Liver (tissue), 9 donors: ENCODE measurements around the gene SPG21. TPM values are rescaled to one million over a fixed set of nuclear protein-coding genes. Genes with fewer than 3 reads are reported as not detected.

Experiments
- DNase-seq: peaks from one replicate; pipeline ENCODE4 v3.0.0-alpha.2; 2017; ENCODE audit warnings: low spot score
- H3K27ac ChIP-seq, 2 donors: one replicate each; pipeline ENCODE4 v1.7.0; 2013; ENCODE audit warnings: inconsistent platforms in 2 of 2, low read length in 2 of 2, control low read depth in 1 of 2, low read depth in 1 of 2, mild to moderate bottlenecking in 1 of 2
- H3K27me3 ChIP-seq, 4 donors: one replicate each; pipeline versions ENCODE4 v1.6.1 to v1.7.0; 2013; ENCODE audit warnings: low read length in 3 of 4, inconsistent platforms in 1 of 4, mild to moderate bottlenecking in 1 of 4, moderate library complexity in 1 of 4; ENCODE audit not compliant: control insufficient read depth in 4 of 4, insufficient read depth in 4 of 4
- H3K36me3 ChIP-seq, 4 donors: one replicate each; pipeline versions ENCODE4 v1.6.1 to v1.7.0; 2013; ENCODE audit warnings: low read length in 3 of 4, mild to moderate bottlenecking in 3 of 4, low read depth in 1 of 4, moderate library complexity in 1 of 4; ENCODE audit not compliant: control insufficient read depth in 4 of 4, insufficient read depth in 3 of 4
- H3K4me1 ChIP-seq, 4 donors: one replicate each; pipeline versions ENCODE4 v1.6.1 to v1.7.0; 2013; ENCODE audit warnings: low read length in 3 of 4, mild to moderate bottlenecking in 3 of 4, moderate library complexity in 1 of 4; ENCODE audit not compliant: control insufficient read depth in 4 of 4, insufficient read depth in 4 of 4
- H3K4me3 ChIP-seq, 3 donors: one replicate each; pipeline versions ENCODE4 v1.6.1 to v1.7.0; 2013; ENCODE audit warnings: low read length in 3 of 3, control low read depth in 1 of 3, low read depth in 1 of 3, mild to moderate bottlenecking in 1 of 3
- H3K9ac ChIP-seq, 2 donors: one replicate each; pipeline ENCODE4 v1.7.0; 2013; ENCODE audit warnings: low read length in 2 of 2, mild to moderate bottlenecking in 2 of 2, moderate library complexity in 2 of 2, control low read depth in 1 of 2, low read depth in 1 of 2
- H3K9me3 ChIP-seq, 4 donors: one replicate each; pipeline versions ENCODE4 v1.6.1 to v1.7.0; 2013; ENCODE audit warnings: low read length in 3 of 4; ENCODE audit not compliant: control insufficient read depth in 4 of 4
- ATF3 ChIP-seq: IDR thresholded peaks from 2 replicates; pipeline ENCODE4 v1.6.1; 2016; ENCODE audit warnings: antibody characterized with exemption
- CTCF ChIP-seq: fragments of 150-350 bp; IDR thresholded peaks from 2 replicates; pipeline ENCODE4 v1.5.1; 2017; ENCODE audit warnings: improper control_type of control experiment, low read depth, low read length; ENCODE audit not compliant: missing input control
- EGR1 ChIP-seq, 2 donors: IDR thresholded peaks; 2 replicates each; pipeline ENCODE4 v1.6.1; 2016 to 2018; ENCODE audit warnings: antibody characterized with exemption in 2 of 2, low read depth in 2 of 2
- FOXA1 ChIP-seq: IDR thresholded peaks from 2 replicates; pipeline ENCODE4 v1.6.1; 2016; ENCODE audit warnings: antibody characterized with exemption
- FOXA2 ChIP-seq: IDR thresholded peaks from 2 replicates; pipeline ENCODE4 v1.6.1; 2016; ENCODE audit warnings: antibody characterized with exemption
- GABPA ChIP-seq, 2 donors: IDR thresholded peaks in 1 of 2; conservative IDR thresholded peaks in 1 of 2; 2 replicates each; pipeline ENCODE4 v1.6.1; 2016; ENCODE audit warnings: antibody characterized with exemption in 2 of 2, mild to moderate bottlenecking in 1 of 2, moderate library complexity in 1 of 2
- HNF4A ChIP-seq, 2 donors: conservative IDR thresholded peaks; 2 replicates each; pipeline ENCODE4 v1.6.1; 2016; ENCODE audit warnings: antibody characterized with exemption in 2 of 2, mild to moderate bottlenecking in 2 of 2
- HNF4G ChIP-seq: IDR thresholded peaks from 2 replicates; pipeline ENCODE4 v1.6.1; 2016; ENCODE audit warnings: antibody characterized with exemption
- JUND ChIP-seq, 2 donors: IDR thresholded peaks; 2 replicates each; pipeline ENCODE4 v1.6.1; 2016; ENCODE audit warnings: antibody characterized with exemption in 2 of 2
- MAX ChIP-seq: IDR thresholded peaks from 2 replicates; pipeline ENCODE4 v1.6.1; 2016; ENCODE audit warnings: antibody characterized with exemption
- NR2F2 ChIP-seq: IDR thresholded peaks from 2 replicates; pipeline ENCODE4 v1.6.1; 2016; ENCODE audit warnings: antibody characterized with exemption
- RAD21 ChIP-seq, 2 donors: IDR thresholded peaks; 2 replicates each; pipeline ENCODE4 v1.6.1; 2016; ENCODE audit warnings: antibody characterized with exemption in 2 of 2, mild to moderate bottlenecking in 2 of 2
- REST ChIP-seq: IDR thresholded peaks from 2 replicates; pipeline ENCODE4 v1.6.1; 2016; ENCODE audit warnings: antibody characterized with exemption, mild to moderate bottlenecking
- RXRA ChIP-seq, 2 donors: IDR thresholded peaks; 2 replicates each; pipeline ENCODE4 v1.6.1; 2017 to 2018; ENCODE audit warnings: antibody characterized with exemption in 2 of 2, mild to moderate bottlenecking in 1 of 2
- SP1 ChIP-seq: IDR thresholded peaks from 2 replicates; pipeline ENCODE4 v1.6.1; 2018; ENCODE audit warnings: antibody characterized with exemption, mild to moderate bottlenecking
- TAF1 ChIP-seq: conservative IDR thresholded peaks from 2 replicates; pipeline ENCODE4 v1.6.1; 2016; ENCODE audit warnings: antibody characterized with exemption, mild to moderate bottlenecking
- YY1 ChIP-seq: IDR thresholded peaks from 2 replicates; pipeline ENCODE4 v1.6.1; 2016; ENCODE audit warnings: antibody characterized with exemption, mild to moderate bottlenecking
- ZBTB33 ChIP-seq: IDR thresholded peaks from 2 replicates; pipeline ENCODE4 v1.6.1; 2016; ENCODE audit warnings: antibody characterized with exemption
- WGBS: extraction: QIAGEN DNeasy Blood & Tissue Kit; methylation state at CpG from one replicate; pipeline ENCODE4 v1.1.7; 2013; 5-methylcytosine and 5-hydroxymethylcytosine counted together
- polyA plus RNA-seq, 2 donors: library from polyadenylated mRNA; stranded (reverse) in 1 of 2; unstranded in 1 of 2; fragments of 200-250 nt in 1 of 2; fragments of >200 nt in 1 of 2; fragmentation: Nextera tagmentation in 1 of 2; extraction: Ambion mirVana in 1 of 2; gene quantifications; one replicate each; pipeline versions ENCODE4 v1.2.1 to v1.2.3, GENCODE V29; 2013 to 2015
- total RNA-seq, 2 donors: library from RNA; depleted of rRNA; stranded (reverse); fragments of >200 nt; gene quantifications; one replicate each; pipeline ENCODE4 v1.2.3, GENCODE V29; 2014
- donor health status: healthy.
- donor health status: healthy.
- donor health status: healthy.
- donor health status: healthy.
- donor health status: healthy.

SPG21 gene
- total and polyA plus RNA-seq, 4 donors, result 27.4 to 50.7 (median 41.2) TPM

- 95% methylated on average over 3 of the region's 3 CpGs for WGBS
Observed at GRCh38 chr15:65038428-65038827, 48.7 kb upstream of the SPG21 start.

More at GRCh38 chr15:65038428-65038827, 48.7 kb upstream of the SPG21 start:
- Histone ChIP-seq H3K4me1 (peaks cover 0 to 7% (median 5%) of the 10 kb centered on the region in 4 donors), H3K36me3 (no peaks in the 10 kb centered on the region), H3K9me3 (no peaks in the 10 kb centered on the region), H3K9ac (no peak overlapping the region), H3K4me3 (no peak overlapping the region), H3K27ac (no peak overlapping the region), H3K27me3 (no peaks in the 10 kb centered on the region)
- TF ChIP-seq FOXA1 (no peak), EGR1 (IDR thresholded peaks at IDR 0.05; ENCODE audit: low read depth in 2 of 2) (no peak), REST (no peak), RXRA (IDR thresholded peaks at IDR 0.05) (no peak), TAF1 (no peak), FOXA2 (no peak), RAD21 (IDR thresholded peaks at IDR 0.05) (no peak), NR2F2 (no peak), GABPA (IDR thresholded peaks at IDR 0.05 in 1 of 2, conservative IDR thresholded peaks at IDR 0.05 in 1 of 2) (no peak), JUND (IDR thresholded peaks at IDR 0.05) (no peak), CTCF (no peak), SP1 (no peak), HNF4A (conservative IDR thresholded peaks at IDR 0.05) (no peak), ATF3 (no peak), ZBTB33 (no peak), YY1 (no peak), HNF4G (no peak), MAX (no peak)
- DNase-seq, result no peak
